DMS 273 (cell line): ENCODE results near the gene COMMD10.

ENCODE experiments used
- DNase-seq: peaks from one replicate; lab custom pipeline; 2025; ENCODE audit not compliant: unreplicated experiment; lab: John Stamatoyannopoulos, UW

COMMD10 gene

DNA sequence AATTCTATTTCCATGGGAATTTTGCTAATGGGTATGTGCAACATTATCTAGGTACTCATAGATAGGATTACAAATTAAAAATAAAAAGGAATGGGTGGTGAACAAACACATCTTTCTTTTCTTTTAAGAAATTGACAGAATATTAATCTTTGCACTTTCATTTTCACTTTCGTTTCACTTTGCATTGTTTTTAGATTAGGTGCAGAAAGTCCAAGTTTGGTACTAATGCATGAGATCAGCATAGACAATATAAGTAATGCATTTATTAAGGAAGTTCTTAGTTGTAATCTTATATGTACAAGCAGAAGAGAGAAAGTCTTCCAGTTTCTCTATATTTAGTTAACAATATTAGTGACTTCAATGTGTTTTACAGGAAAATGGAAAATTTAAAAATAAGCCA is 196.5 kb downstream of the COMMD10 start:
- DNase-seq, result no peak

DNA sequence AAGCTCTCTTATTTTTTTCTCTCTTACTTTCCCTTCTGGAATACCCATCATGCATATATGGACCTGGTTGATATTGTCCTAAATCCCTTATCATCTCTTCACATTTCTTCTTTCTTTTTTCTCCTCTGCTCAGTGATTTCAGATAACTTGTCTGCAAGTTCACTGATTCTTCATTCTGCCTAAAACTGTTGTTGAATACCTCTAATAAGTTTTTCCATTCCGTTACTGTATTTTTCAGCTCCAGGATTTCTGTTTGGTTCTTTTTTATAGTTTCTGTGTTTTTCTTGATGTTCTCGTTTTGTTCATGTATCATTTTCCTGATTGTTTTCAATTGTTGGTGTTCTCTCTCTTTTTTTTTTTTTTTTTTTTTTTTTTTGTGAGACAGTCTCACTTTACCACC is 203.7 kb downstream of the COMMD10 start:
- DNase-seq, result no peak

DNA sequence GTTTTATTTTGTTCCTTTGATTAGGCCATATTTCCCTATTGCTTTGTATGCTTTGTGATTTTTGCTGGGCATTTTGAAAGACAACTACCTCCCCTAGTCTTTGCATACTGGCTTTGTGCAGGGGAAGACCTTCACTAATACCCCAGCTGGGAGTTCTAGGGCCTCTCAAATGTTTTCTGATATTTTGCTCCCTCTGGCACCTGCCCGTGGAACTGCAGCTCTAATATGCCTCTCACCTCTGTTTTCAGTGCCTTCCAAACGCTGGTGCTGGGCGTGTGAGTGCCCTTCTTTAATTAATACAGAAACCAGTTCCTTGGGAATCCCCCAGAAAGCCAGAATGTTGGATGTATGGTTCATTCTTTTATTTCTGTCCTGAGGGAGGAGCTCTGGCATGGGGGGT is 204.5 kb downstream of the COMMD10 start:
- no peak for DNase-seq

DNA sequence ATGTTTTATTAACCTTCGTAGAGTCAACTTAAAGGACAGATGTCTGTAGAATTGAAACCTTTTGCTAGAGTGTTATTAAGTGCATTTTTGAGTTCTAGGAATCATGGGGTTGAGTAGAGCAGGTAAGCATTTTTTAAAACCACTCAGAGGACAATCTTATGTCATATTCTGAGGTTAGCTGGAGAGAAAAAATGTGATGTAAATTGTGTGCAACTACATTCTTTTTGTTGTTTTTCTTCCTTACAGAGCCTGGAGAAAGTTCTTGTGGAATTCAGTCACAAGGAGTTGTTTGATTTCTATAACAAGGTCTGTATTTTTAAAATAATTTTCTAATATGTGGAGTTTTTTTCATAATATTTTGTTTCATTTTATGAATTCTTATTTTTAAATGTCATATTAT is 206.4 kb downstream of the COMMD10 start:
- no peak for DNase-seq

DNA sequence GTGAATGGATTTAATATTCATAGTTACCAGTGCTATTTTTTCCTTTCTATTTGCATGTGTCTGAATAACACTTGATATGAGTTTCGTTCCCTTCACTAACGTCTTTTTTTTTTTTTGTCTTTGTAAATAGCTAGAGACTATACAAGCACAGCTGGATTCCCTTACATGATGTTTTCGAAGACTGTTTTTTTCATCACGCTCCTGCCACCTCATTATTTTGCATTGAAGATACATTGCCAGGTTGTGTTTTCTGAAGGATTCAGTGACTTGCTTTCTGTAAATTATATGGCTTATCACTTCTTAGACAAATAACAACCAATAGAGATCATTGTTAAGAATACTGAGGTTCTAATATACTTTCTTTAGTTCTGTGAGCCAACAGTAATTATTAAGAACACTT is 207.5 kb downstream of the COMMD10 start:
- no peak for DNase-seq

DNA sequence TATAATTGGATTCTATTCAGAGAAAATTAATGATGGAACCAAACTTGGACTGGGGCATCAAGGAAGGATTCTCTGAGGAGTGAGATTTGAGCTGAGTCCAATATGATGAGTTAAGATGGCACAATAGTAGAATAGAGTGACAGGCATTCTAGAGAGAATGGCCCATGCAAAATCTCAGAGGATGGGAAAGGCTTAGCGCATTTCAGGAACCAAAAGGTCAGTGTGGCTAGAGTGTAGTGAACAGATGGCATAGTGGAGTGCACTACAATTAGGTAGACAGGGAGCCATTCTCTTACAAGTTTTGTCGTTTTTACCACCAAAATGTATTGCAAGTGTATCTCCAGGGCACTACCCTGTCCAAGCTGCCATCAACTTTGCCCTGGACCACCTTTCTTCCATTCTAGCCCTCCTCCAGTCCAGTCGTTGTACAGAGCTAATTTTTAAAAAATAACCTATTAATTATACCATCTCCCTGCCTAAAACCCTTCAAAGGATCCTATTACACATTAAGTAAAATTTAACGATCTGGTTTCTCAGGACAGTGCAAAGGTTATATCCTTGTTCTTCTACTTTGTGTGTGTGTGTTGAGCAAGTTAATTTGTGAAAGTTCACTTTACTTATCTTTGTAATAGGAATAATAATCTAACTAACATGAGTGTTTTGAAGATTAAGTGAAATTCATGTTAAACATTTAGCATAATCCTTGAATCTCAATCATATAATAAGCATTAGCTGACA is 211.7 kb downstream of the COMMD10 start:
- no peak for DNase-seq

DNA sequence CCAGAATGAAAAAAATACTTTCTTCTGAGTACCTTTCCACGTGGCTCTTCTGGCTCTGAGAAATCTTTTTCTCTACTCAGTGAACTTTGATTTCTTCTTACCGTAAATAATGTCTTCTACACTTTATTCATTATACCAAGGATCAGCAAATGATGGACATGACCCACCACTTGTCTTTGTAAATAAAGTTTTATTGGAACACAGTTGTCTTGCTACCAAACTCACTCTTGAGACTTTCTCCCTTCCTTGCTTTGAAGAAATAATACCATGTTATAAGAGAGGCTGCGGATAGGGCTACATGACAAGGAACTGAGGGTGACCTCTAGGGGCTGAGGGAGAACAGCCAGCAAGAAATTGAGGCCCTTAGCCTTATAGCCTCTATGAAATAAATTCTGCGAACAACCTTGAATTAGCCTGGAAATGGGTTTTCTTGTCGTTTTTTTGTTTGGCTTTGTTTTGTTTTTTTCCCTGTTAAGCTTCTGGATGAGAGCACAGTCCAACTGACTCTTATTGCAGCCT is 212.5 kb downstream of the COMMD10 start:
- no peak for DNase-seq

DNA sequence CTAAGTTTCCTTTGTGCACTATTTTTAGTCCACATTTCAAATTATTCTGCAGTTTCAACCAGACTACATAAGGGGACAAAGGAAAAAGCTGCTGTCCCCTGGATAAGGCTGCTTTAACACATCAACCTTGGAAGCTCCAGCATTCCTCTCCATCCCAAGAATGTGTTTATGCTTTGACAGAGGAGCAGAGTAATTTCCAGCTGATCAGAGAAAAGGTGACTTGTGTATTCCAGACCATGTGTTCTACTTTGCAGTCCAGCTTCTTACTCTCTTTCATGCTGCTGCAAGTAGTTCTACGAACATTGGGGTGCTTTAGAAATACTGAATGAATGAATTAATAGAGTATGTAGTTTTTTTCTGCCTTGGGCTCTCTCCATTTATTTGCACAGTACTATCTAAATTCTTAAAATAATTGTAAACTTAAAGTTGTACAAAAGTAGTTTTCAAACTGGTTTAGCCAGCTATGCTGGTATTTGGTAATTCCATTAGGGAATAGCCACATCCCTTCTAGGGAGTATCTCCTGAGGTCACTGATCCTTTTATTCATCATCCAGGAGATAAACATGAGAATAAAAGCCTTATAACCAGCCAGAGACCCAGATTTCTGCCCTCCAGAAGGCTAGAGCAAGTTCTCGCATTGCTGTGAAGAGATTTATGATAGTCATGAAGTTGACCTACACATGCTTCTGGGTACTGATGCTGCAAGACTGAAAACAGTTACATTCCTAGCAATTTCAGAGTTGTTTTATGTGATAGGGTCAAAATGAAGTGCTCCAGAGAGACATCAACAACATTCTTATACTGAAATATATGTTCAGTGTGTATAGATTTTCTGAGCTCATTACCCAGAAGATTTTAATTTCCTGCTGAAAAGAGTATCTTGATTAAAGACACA is 215.2 kb downstream of the COMMD10 start:
- DNase-seq, result no peak

DNA sequence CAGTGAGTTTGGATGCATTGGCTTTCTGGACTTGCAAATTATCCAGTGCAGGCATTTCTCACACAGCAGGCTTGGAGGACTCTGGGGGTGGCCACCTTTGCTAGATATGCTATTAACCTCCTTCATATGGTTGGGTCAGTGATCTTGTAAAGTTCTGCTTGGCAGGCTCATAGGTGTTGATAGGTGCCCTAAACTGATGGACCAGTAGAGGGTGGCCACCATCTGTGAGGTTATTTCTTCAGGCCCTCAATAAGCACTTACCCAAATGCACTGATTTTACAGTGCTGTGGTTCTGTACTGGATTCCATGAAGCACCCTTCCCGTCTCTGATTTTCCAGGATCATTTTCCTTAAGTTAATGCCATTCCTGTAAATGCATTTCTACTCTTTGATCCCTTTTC is 216.3 kb downstream of the COMMD10 start:
- peak; percentile 37 for DNase-seq

DNA sequence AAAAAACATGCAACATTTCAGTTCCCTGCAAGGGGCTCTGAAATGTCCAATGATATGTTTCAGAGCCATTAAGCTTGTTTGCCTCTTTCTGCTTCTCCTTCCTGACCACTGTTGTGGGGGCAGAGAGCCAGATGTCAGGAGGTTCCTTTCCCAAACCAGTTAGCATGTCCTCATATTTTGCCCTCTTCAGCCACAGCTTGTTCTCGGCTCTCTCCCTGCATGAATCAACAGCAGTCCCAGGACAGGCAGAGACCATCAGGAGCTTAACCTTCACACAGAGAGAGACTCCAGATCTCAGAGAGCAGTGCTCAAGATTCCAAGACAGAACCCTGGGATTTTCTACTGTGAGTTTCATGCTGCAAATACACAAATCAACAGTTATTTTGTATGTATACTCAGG is 218.5 kb downstream of the COMMD10 start:
- DNase-seq, result peak; percentile 4

DNA sequence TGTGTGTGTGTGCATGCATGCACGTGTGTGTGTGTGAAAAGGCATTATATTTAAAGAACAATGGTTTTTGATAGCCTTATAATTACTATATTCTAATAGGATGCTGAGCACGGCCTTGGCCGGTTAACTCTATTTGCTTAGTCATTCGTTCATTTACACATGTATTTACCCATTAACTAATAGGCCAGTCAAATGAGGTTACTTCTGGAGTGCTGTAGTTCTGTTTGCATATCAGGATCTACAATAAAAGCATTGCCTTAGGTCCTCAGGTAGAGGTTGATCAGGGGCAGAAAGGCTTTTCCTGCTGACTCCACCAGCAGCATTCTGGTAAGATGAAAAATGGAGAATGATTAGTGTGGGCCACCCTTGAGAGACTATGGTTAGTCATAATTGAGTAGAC is 219.0 kb downstream of the COMMD10 start:
- no peak for DNase-seq

DNA sequence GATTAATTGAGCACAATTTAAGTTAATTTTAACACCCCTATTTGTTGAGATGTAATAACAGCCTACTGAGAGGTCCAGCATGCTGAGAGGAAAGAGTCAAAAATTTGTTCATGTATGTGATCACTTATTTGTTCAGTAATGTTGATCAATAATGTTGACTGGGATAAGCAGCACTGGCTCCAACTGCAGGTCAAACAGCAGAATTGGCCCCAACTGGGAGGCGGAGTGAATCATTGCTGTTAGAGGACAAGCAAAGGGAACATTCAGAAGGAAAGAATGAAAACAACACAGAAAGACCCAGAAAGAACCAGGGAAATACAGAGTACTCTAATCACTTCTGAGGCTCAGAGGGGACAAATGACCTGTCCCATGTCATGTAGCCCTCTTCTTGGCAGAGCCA is 221.1 kb downstream of the COMMD10 start:
- no peak for DNase-seq

DNA sequence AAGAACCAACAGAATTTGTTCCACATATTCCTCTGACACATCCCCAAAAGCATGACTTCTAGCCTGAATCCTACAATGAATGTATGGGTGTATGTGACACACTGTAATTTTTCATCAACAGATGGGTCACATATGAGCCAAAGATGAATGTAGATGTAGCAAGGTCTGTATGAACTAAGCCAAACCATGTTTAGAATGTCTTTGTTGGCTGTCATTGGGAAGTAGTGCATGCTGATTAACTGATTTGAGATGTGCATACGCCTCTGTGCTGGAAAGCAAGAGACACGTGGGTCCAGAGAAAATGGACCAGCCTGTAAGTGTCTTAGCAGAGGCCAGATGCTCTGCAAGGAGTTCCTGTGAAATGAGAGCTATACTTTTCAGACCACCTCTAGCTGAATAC is 222.0 kb downstream of the COMMD10 start:
- no peak for DNase-seq

DNA sequence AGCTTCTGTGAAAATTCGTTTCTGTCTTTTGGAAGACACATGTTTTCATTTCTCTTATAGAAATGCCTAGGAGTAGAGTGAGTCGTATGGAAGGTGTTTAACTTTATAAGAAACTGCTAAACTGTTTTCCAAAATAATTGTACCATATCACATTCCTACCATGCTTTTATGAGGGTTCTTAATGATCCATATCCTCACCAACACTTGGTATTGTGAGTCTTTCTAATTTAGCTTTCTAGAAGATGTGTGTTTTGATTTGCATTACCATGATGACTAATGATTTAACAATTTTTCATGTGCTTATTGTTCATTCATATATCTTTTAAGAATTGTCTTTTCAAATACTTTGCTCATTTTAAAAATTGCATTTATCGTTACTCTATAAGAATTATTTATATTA is 223.6 kb downstream of the COMMD10 start:
- DNase-seq, result peak; percentile 2

DNA sequence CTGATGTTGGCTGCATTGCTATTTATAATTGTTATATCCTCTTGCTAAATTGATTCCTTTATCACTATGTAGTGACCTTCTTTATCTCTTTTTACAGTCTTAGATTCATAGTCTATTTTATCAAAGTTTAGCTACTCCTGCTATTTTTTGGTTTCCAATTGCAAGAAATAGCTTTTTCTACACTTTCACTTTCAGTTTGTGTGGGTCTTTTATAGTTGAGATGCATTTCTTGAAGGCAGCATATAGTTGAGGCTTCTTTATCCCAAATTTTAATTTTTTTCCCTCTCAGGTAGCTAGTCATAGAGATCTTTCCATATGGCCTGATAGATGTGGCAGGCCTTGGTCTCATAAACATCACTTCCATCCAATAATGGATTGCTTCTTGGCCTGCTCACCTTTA is 228.5 kb downstream of the COMMD10 start:
- no peak for DNase-seq

DNA sequence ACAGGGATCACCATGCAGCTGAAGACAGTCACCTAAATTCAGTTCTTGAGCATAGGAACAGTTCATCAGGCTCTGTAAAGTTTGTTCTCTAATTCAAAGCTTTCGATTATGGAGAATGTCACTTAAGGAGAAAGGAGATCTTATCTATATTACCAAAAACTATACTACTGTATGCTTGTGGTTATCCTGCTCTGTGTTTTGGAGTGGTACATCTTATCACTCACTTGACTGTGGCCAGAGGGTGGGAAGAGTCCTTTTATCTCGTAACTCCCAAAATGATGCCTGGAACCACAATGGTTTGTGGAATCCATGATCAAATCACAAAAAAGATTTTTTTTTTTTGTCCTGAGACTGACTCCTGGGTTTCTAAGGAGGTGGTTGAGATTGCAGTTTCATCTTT is 230.7 kb downstream of the COMMD10 start:
- DNase-seq, result no peak

DNA sequence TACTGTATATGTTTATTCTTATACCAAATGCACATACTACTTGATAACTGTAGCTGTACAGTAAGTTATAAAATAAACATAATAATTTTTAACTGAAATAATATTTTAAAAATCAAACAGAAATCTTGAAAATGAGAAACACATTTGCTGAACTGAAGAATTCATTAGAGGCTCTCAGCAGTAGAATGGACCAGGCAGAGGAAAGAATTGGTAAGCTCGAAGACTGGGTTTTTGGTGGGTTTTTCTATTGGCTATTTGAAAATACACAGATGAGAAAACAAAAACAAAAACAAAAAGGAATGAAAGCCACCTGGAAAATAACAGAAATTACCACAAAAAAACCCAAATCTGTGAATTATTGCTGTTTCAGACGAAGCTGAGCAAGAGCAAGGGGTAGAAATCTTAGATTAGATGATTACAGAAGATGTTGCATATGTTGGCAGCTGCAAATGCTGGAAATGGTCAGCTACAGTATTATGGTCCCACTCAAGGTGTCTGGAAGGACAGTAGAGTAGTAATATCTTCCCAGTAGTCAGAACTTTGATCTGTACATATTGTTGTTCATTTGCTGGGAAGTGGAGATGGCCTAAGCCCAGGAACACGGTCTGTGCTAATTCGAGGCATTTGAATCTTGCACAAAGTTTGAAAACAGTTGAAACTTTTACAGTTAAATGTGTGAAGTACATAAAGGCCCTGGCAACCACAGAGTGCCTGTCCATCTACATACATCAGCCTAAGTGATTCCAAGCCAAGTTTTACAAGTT is 233.4 kb downstream of the COMMD10 start:
- no peak for DNase-seq

DNA sequence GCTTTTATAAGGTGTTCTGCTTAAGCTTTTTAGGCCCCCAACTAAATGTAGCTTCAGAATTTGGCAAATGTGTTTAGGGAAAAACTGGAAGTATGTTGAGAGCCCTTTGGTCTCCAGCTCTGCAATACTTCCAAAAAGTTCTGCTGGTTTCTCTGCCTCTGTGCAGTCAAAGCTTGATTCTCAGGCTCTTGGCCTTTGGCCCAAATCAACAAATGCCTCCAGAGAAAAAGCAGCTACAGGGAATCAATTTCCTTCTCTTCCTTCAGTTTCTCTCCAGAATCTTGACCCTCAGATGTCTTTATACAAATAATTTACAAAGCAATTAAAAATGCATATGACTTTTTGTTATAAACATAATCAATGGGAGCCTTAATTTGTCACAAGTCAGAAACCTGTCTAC is 235.7 kb downstream of the COMMD10 start:
- DNase-seq, result no peak

DNA sequence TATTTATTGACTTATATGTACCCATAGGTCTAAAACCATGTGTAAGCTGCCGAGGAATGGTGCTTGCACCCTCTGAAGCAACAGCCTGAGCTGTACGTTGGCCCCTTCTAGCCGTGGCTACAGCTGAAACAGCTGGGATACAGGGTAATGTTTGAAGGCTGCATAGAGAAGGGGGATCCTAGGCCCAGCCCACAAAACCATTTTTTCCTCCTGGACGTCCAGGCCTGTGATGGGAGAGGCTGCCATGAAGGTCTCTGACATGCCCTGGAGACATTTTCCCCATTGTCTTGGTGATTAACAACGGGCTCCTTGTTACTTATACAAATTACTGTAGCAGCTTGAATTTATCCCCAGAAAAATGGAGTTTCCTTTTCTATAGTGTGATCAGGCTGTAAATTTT is 244.7 kb downstream of the COMMD10 start:
- DNase-seq, result no peak

DNA sequence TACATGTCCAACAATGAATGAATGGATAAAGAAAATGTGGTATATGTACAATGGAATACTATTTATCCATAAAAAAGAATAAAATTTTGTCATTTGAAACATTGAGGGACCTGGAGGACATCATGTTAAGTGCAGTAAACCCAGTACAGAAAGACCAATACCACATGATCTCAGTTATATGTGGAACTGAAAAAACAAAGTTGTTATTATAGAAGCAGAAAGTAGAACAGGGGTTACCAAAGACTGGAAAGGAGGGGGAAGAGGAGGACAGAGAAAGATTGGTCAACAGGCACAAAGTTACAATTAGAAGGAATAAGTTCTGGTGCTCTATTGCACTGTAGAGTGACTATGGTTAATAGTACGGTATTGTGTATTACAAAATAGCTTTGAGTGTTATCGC is 256.0 kb downstream of the COMMD10 start:
- no peak for DNase-seq
